ENCODE measurements around the gene MTSS2.

DNA sequence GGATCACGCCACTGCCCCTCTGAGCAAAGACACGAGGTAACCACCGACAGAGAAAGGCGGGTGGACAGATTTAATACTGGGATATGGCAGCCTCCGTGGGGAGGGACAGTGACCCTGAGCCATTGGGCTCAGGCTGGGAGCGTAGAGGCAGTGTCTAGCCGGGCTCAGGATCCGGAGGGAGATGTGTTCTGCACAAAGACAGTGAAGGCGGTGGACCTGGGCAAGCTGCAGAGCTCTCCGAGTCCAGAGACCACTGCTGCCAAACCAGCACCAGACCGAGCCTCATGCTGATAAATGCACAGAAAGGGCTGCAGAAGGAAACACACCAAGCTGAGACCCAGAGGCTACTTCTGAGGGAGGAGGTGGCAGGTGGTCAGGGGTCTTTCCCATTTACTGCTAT, 26.5 kb upstream of the MTSS2 start:
- TF ChIP-seq, protein P1, sequence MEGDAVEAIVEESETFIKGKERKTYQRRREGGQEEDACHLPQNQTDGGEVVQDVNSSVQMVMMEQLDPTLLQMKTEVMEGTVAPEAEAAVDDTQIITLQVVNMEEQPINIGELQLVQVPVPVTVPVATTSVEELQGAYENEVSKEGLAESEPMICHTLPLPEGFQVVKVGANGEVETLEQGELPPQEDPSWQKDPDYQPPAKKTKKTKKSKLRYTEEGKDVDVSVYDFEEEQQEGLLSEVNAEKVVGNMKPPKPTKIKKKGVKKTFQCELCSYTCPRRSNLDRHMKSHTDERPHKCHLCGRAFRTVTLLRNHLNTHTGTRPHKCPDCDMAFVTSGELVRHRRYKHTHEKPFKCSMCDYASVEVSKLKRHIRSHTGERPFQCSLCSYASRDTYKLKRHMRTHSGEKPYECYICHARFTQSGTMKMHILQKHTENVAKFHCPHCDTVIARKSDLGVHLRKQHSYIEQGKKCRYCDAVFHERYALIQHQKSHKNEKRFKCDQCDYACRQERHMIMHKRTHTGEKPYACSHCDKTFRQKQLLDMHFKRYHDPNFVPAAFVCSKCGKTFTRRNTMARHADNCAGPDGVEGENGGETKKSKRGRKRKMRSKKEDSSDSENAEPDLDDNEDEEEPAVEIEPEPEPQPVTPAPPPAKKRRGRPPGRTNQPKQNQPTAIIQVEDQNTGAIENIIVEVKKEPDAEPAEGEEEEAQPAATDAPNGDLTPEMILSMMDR (conservative IDR thresholded peaks at IDR 0.05; ENCODE audit: low read depth, low read length), result no peak
- no peak for TF ChIP-seq EZH2 (IDR thresholded peaks at IDR 0.05; ENCODE audit: low read length, unreplicated experiment)
